NCI-H345 treated with DMSO at 0.1 percent for 48 hours (cell line): Measurements from ENCODE around the gene MID2.
"Not testable (repeated sequence)": the region's sequence is repeated elsewhere in the genome, so short reads cannot be mapped to it uniquely, and the experiment has no call there.

Experiments used
- DNase-seq: peaks from one replicate; lab custom pipeline; 2025; ENCODE audit not compliant: unreplicated experiment; lab: John Stamatoyannopoulos, UW

MID2 gene

DNA sequence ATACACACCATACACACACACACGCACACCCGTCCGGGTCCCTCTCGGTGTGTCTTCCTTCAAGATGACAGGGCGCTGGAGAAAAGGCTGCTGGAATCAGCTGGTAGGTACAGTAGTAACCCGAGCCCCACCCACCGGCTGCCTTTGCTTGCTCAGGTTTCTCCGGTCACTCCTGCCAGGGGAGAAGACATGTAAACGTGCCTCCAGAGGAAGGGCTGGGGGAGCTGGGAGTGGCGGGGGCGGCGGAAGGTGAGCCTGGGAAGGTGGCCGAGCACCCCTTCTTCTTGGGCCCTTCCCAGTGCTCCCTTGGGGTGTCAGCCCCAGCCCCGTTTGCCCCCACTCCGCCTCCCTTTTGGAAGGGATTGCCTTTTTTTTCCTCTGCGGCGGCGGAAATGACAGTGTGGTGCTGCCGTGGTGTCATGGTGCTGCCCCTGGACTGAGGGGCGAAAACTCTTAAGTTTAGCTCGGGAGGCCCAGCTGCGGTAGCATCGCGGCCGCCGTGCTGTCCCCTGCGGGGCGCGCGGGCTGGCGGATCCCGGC is at the start of gene MID2:
MID2 (plus strand) TSS at position 169 of the 540 bp plus-strand sequence. CDS start 561 bp downstream, outside the sequence.
- DNase-seq = peak; percentile 13

DNA sequence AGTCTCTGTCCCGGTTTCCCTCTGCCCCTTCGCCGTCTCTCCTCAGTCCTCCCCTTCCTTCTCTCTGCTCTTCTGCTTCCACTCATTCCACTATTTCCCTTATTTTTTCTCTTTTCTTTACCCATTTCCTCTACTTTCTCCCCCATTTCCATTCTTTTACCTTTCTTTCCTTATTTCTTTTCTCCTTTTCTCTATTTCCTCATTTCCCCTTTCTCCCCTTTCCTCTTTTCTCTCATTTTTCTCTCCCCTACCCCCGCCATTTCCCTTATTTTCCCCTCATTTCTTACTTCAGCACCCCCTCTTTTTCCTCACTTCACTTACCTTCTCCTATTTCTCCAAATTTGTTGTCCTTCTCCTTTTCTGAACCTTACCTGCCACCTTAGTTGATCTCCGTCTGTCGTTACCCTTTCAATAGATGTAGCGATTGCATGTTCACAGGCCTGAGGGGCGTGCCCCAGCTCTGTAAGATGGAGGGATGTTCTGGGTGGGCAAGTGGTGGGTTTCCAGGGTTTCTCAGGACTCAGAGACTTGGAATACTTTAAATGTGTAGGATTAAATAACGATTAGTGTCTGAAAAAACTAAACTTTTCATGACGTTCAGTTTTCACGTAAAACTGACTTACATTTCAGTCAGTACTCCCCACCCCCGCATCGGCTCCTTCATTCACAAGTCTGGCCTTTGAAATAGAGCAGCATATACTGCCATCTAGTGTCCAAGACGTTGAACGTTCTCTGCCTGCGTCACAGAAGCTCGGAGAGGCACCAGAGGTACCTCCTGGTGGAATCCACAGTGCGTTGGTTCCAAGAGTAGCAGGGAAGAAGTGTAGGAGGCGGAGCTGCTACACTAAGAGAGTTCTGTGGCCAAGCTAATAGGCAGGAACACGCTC is 48.8 kb upstream of the MID2 start:
- peak; percentile 82 for DNase-seq

GRCh38 chrX:107777536-107777832 is 48.2 kb upstream of the MID2 start, which contains the start of gene NCBP2L:
Gene NCBP2L (plus strand): TSS chrX:107777733. CDS start chrX:107794221, 16,488 bp downstream.
- no peak for DNase-seq

GRCh38 chrX:107780525-107780924 is 45.1 kb upstream of the MID2 start:
- DNase-seq = no peak

DNA sequence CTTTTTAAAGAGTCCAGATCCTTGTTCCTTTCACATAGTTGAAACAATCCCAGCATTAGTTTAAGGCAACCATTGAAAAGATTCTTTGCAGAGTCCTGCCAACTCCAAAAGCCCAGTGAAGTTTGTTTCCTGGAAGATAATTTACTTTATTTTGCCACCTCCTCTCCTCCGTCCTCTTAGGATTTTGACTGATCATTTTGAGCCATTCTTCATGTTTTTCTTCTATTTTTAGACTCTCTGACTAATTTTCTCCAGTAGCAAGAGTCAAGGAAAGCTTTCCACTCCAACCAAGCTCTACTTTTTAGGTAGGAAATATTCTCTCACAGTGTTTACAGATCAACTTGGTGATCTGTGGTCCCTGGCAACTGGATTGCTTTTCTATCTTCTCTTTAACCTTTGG is 37.8 kb upstream of the MID2 start:
- no peak for DNase-seq

DNA sequence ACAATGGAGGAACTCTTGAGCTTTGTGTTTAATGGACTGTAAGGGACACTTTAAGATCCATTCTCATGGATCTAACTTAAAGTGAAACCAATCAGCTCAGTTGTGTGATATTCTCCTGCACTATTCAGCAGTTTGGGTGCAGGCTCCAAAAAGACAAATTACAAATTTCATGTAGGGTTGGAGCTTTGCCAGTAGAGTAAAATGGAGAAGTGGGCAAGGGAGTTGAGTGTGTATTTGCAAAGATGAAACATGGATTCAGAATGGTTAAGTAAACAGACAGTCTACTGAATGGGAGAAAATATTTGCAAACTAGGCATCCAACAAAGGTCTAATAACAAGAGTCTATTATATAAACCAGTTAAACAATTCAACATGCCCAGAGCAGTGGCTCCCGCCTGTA is 21.2 kb upstream of the MID2 start:
- peak; percentile 6 for DNase-seq

- no peak for DNase-seq
Measured at GRCh38 chrX:107805179-107805578, 20.5 kb upstream of the MID2 start.

DNA sequence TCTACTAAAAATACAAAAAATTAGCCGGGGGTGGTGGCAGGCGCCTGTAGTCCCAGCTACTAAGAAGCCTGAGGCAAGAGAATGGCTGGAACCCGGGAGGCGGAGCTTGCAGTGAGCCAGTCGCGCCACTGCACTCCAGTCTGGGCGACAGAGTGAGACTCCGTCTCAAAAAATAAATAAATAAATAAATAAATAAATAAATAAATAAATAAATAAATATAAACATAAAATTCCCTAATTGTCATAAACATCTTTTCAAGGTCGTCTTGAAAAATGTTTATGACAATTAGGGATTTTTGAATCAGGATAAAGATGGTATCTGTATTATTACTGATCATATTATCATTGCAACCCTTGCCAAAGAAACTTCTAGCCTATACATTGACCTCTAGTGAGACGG is 15.6 kb upstream of the MID2 start:
- DNase-seq = not testable (repeated sequence)

- DNase-seq = no peak
Measured at GRCh38 chrX:107818900-107819521, 6.7 kb upstream of the MID2 start.

DNA sequence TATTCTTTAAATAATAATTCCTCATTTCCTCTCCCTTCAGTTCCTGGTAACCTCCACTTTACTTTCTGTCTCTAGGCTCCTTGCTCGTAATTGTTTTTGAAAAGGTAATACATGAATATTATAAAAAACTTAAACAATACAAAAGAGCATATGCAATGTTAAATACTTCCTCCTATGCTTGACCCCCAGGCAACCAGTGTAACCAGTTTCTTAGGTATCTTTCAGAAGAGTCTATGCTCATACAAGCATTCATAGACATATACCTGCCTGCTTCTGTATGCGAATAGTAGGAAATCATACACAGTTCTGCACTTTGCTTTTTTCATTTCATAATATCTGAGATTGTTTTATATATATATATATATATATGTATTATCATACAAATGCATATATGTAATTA is 2.6 kb upstream of the MID2 start:
- DNase-seq = no peak

DNA sequence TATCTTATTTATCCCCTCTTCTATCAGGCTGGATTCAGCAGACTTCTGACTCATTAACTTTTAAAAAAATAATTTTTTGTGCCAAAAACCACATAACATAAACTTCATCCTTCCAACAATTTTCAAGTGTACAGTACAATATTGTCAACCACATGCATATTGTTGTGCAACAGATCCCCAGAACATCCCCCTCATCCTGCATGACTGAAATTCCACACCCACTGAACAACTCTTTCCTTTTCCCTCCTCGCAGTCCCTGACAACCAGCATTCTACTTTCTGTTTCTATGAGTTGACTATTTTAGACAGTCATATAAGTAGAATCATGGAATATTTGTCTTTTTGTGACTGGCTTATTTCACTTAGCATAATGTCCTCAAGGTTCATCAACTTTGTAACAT is 2.2 kb upstream of the MID2 start:
- no peak for DNase-seq

DNA sequence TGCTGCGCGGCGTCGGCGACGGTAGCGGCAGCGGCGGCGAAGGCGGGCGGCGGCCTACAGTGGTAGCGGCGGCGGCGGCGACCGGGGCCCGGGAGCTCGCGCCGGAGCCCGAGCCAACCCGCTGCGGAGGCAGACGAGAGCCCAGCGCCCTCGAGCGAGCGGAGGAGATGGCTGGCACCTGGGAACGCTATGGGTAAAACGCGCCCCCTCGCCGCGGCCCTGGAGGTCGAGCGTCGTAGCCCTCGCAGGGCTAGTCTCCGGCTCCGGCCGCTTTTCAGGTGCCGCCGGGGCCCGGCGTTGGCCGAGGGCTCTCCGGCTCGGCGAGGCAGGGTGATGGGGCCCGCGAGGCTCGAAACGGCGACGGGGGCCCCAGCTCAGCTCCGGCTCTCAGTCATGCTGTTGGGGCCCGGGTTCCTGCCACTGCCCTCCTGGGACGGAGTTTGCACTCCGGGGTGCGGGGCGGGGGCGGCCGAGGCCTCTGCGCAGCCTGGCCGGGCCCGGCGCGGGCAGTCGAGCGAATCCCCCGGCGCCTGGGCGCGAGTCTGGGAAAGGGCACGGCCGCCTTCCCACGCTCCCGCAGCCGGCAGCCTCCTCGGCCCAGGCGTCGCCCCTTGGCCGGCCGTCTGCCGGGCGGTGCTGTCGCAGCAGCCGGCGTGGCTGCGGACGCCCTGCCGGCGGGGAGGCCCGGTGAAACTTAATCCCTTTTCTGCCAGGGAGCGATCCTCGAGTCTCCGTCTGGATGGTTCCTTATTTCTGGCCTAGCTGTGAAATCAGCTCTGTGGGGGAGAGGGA is 768 bp downstream of the MID2 start:
- DNase-seq = no peak

DNA sequence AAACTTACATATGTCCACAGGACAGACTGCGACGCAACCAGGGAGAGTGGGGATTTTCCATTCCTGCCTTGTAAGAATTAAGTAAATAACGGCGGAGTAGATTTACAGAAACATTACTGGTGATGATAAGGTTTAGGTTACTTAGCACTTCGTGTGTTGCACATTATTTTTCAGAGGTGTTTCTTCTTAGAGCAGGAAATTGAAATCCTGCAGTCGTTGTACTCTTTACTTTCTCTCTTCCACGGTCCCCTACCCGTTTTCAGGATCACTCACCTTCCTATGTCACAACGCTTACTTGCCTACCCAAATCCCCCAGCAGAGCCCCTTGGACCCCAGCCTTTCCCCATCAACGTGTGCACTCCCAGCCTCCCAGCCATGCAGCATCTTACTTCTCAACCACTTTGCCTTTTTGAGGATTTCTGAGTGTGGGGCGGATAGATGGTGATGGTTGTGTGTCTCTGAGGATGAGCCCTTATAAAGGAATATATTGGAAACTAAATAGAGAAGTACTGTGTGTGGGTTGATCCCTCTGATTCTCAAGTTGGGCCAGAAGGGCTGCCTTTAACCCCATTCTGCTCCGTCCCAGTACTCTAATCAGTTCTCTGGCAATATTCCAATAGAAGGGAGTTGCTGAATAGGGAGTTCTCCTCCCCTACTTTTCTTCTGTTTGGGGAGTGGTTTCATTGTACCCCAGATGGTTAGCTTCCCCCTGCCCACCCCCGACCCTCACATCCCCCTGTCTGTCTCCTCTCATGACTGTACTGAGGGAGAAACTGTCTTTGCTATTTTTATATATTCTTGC is 1.6 kb downstream of the MID2 start:
- peak; percentile 13 for DNase-seq

DNA sequence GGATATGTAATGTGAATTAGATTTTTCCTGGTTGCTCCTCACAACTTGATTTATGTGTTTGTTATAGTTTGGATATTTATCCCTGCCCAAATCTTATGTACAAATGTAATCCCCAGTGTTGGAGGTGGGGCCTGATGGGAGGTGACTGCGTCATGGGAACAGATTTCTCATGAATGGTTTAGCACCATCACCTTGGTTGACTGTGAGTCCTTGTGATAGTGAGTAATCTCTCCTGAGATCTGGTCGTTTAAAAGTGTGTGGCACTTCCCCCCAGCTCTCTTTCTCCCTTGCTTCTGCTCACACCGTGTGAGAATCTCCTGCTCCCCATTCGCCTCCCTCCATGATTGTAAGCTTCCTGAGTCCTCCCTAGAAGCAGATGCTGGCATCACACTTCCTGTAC is 2.2 kb downstream of the MID2 start:
- DNase-seq = no peak

DNA sequence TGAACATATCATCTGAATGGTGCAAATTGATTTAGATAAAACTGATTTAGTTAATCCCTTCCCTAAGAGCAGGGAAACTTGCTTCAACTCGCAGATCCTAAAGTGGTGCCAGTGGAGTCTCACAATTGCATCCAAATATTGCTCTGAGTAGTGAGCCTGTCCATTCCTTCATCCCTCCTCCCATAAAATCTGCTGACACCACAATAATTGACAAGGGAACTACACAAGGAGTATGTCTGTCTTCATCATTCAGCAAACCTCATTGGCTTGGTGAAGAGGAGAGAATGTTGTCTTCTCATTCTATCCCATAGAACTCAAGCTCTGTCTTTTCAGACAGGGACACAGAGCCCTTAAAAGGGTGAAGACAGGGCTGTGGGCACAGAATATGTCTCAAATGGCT is 4.2 kb downstream of the MID2 start:
- DNase-seq = no peak

- no peak for DNase-seq
Measured at GRCh38 chrX:107831071-107831730, 5.5 kb downstream of the MID2 start.

GRCh38 chrX:107834275-107835201 is 8.9 kb downstream of the MID2 start:
- DNase-seq = no peak

DNA sequence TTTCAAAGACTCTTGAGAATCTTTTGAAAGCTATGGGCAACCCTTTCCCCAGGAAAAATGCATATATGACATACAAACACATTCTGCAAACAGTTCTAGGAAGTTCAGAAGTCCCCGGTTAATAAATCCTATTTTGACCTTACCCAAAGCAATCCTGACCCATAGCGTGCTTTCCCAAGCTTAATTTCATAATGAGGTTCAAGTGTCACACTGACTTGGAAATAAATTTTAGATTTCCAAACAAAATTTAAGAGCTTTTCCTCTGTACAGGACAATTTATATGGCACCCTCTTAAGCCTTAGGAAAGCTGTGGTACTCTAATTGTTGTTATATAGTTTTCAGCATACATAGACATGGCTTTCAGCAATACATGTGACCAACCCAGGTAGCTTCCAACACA is 11.3 kb downstream of the MID2 start:
- DNase-seq = no peak

GRCh38 chrX:107840971-107841370 is 15.3 kb downstream of the MID2 start:
- DNase-seq = no peak
